ENCODE data around the gene LCE2A. TPM values are rescaled to one million over a fixed set of nuclear protein-coding genes. Genes with fewer than 3 reads are reported as not detected.

Gene LCE2A
- total and polyA plus RNA-seq, 2 of the 8 experiments (the other 6 are each of a cell fraction or from before 2014, with no cell fraction given): not detected

GRCh38 chr1:152657677-152658076, 40.5 kb upstream of the LCE2A start:
- no peaks in the 10 kb centered on the region for H3K36me3 ChIP-seq (ENCODE audit: control insufficient read depth in 2 of 4, insufficient read depth in 4 of 4, low read length in 3 of 4)
- H3K4ac ChIP-seq (replicated peaks; ENCODE audit: insufficient read length, low read depth, low read length): no peak overlapping the region
- no peak overlapping the region for H4K5ac ChIP-seq (ENCODE audit: insufficient read length, low read depth, low read length)
- no peak overlapping the region for H3K9ac ChIP-seq (replicated peaks in 1 of 4; ENCODE audit: extremely low read depth in 1 of 4, low read depth in 3 of 4, low read length in 3 of 4)
- no peak overlapping the region for H2BK15ac ChIP-seq (ENCODE audit: low read length)
- POLR2A ChIA-PET (ENCODE audit: partially characterized antibody): no interaction called here
- no peak overlapping the region for H2AFZ ChIP-seq (ENCODE audit: low read length)
- no peak overlapping the region for H3K23ac ChIP-seq (ENCODE audit: insufficient read length)
- no peak overlapping the region for H4K91ac ChIP-seq (replicated peaks; ENCODE audit: insufficient read length, low read length)
- CTCF ChIA-PET (ENCODE audit: partially characterized antibody): no interaction called here
- no peak overlapping the region for H3K27ac ChIP-seq (ENCODE audit: low read depth, low read length)
- H2AK5ac ChIP-seq (ENCODE audit: low read depth, low read length): no peak overlapping the region
- H4K20me1 ChIP-seq (replicated peaks in 1 of 2; ENCODE audit: control insufficient read depth in 1 of 2, insufficient read depth in 2 of 2, low read length in 2 of 2): no peaks in the 10 kb centered on the region
- H3K79me2 ChIP-seq (ENCODE audit: control insufficient read depth in 1 of 2, insufficient read depth in 2 of 2, low read length in 2 of 2): no peaks in the 10 kb centered on the region
- FAIRE-seq: no peak
- H3K27me3 ChIP-seq (replicated peaks in 1 of 4; ENCODE audit: control insufficient read depth in 3 of 4, extremely low read depth in 1 of 4, insufficient read depth in 3 of 4, low read length in 3 of 4): no peaks in the 10 kb centered on the region
- H2BK120ac ChIP-seq (replicated peaks; ENCODE audit: low read depth, low read length): no peak overlapping the region
- no peaks in the 10 kb centered on the region for H3K23me2 ChIP-seq (ENCODE audit: low read depth, low read length)
- H3K14ac ChIP-seq (ENCODE audit: insufficient read length): no peak overlapping the region
- H3K56ac ChIP-seq (replicated peaks; ENCODE audit: insufficient read length, low read depth, low read length): no peak overlapping the region
- DNase-seq (ENCODE audit: low read depth in 1 of 2, low spot score in 2 of 2): no peak
- no peaks in the 10 kb centered on the region for H3K79me1 ChIP-seq (ENCODE audit: low read depth, low read length)
- H3K9me3 ChIP-seq (ENCODE audit: insufficient read depth in 2 of 2, low read depth in 1 of 2, low read length in 1 of 2): peaks cover 54 to 57% of the 10 kb centered on the region in 2 experiments
- no peak overlapping the region for H2BK20ac ChIP-seq (ENCODE audit: low read length)
- H2BK12ac ChIP-seq (ENCODE audit: low read depth, low read length): no peak overlapping the region
- no peaks in the 10 kb centered on the region for H3K4me1 ChIP-seq (replicated peaks in 1 of 4; ENCODE audit: control insufficient read depth in 3 of 4, insufficient read depth in 4 of 4, low read length in 3 of 4)
- 83% methylated on average over 4 of the region's 4 CpGs; no CpG with 5 or more reads in 1 of the 2 experiments for WGBS, 2 experiments (ENCODE audit: extremely low coverage in 1 of 2, insufficient coverage in 1 of 2, insufficient read length in 1 of 2, insufficient replicate concordance in 2 of 2, low coverage in 1 of 2, low lambda C conversion rate in 2 of 2, missing lambda C conversion rate in 1 of 2)
- H4K8ac ChIP-seq (ENCODE audit: extremely low read depth, insufficient read depth, low read length): no peak overlapping the region
- TF ChIP-seq CTCF (IDR thresholded peaks at IDR 0.05; ENCODE audit: control extremely low read depth in 1 of 3, insufficient read depth in 1 of 3, low read depth in 1 of 3, low read length in 3 of 3): no peak
- no peak for TF ChIP-seq CBX8 (IDR thresholded peaks at IDR 0.05; ENCODE audit: borderline replicate concordance, low read depth, low read length)
- no peak for TF ChIP-seq RFX5 (IDR thresholded peaks at IDR 0.05; ENCODE audit: borderline replicate concordance, low read depth, low read length)
- TF ChIP-seq KDM4A (IDR thresholded peaks at IDR 0.05; ENCODE audit: low read depth, low read length, severe bottlenecking): no peak
- TF ChIP-seq CHD2 (IDR thresholded peaks at IDR 0.05; ENCODE audit: low read length): no peak
- TF ChIP-seq NRF1 (IDR thresholded peaks at IDR 0.05; ENCODE audit: low read depth, low read length): no peak
- TF ChIP-seq SAP30 (IDR thresholded peaks at IDR 0.05; ENCODE audit: insufficient read depth, insufficient replicate concordance, low read length): no peak
- TF ChIP-seq EZH2 (IDR thresholded peaks at IDR 0.05; ENCODE audit: low read depth, low read length, severe bottlenecking): no peak
- TF ChIP-seq KDM1A (IDR thresholded peaks at IDR 0.05; ENCODE audit: borderline replicate concordance, low read length): no peak
- no peak for TF ChIP-seq SIN3A (conservative IDR thresholded peaks at IDR 0.05 in 1 of 2, IDR thresholded peaks at IDR 0.05 in 1 of 2; ENCODE audit: low read depth in 1 of 2, low read length in 2 of 2)
- no peak for TF ChIP-seq SIRT6 (IDR thresholded peaks at IDR 0.05; ENCODE audit: low read length)
- TF ChIP-seq BACH1 (IDR thresholded peaks at IDR 0.05; ENCODE audit: low read length): no peak
- no peak overlapping the region for H3K4me3 ChIP-seq (ENCODE audit: extremely low read depth in 1 of 4, insufficient read depth in 2 of 4, low read depth in 3 of 4, low read length in 4 of 4)
- H3K4me2 ChIP-seq (ENCODE audit: insufficient read depth in 1 of 2, low read depth in 2 of 2, low read length in 2 of 2): no peak overlapping the region
- H3K18ac ChIP-seq (ENCODE audit: extremely low read depth, low read length): no peak overlapping the region
- no peak overlapping the region for H2BK5ac ChIP-seq (ENCODE audit: low read depth, low read length)

Measured in H1 (cell line).